Activated CD4-positive, alpha-beta T cell treated with anti-CD3 and anti-CD28 coated beads, Interleukin-2, amount 50 U/mL, for 1 hour (primary cell): ENCODE data around the gene TBC1D22B.
A peak's percentile ranks its signal among the peaks of the same experiment; 100 is the strongest.
"Not testable (repeated sequence)": the region's sequence is repeated elsewhere in the genome, so short reads cannot be mapped to it uniquely, and the experiment has no call there.

Experiments
- DNase-seq: peaks from one replicate; pipeline ENCODE4 v3.0.0-alpha.2; 2020

Gene TBC1D22B

DNA sequence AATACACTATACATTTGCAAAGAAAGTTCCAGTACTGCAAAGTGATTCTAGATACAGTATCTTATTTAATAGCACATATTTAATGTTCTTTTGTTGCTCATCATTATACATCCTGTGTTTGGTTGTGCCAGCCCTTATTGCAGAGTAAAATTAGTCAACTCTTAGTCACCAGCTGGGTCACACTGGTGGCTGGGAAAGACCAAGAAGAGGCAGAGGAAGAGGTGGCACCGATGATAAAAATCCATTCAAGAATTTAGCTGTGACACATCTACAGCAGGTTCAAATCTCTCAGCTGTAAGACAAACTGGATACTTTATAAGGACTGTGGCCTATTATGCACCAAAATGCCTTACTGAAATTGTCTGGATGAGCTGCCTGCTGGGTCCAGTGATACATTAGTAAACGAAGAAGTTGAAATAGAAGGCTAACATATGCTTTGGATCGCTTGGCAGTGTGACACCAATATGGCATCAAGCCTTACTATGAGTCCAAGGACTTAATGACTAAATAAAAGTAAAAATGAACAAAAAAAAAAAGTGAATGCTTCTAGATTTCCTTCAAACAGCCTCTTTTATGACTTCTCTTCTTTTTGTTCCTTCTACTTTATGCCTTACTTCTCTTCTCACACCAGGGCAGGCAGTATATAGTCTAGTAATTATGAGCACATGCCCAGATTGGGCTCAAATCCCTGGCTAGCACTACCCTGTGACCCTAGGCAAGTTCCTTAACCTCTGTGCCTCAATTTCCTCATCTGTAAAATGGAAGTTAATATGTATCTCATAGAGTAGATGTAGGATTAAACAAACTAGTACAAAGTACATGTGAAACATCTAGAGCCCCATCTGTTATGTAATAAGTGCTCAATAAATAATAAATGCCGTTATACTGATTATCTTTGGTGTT, 66.8 kb downstream of the TBC1D22B start:
- no peak for DNase-seq

GRCh38 chr6:37330345-37330744, 72.8 kb downstream of the TBC1D22B start:
- DNase-seq, result not testable (repeated sequence)

GRCh38 chr6:37331047-37331446, 73.5 kb downstream of the TBC1D22B start:
- no peak for DNase-seq

DNA sequence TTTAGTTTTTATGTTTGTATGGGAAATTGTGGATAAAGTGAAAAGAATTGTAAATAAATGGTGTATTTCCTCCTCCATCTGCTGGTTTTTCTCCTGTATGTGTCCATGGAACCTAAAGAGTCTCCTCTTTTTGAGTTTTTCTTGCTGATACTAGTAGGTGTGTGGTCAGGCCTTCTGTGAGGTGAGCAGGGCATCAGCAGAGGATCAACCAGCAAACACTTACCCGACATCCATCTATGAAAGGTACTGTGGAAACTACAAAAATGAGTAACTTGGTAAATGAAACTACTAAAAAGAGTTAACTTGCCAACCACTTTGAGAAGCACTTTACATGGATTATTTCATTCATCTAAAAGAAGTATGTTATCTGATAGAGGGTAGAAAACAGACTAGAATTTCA, 75.3 kb downstream of the TBC1D22B start:
- no peak for DNase-seq

DNA sequence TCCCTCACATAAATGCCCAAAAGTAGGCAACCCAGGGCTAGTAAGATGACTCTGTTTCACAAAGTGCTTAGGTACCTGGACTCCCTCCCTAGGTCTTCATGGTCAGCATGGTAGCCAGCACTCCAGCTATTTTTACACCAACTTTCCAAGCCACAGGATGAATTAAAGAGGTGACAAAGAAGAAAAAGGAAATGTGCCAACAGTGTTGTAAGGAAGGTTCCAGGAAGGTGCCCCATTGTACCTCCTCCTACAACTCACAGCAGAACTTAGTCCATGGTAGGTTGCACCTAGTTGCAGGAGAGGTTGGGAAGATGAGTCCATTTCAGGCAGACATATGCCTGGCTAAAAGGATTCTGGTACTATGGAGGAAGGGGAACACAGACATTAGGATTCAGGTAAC, 76.5 kb downstream of the TBC1D22B start:
- no peak for DNase-seq

- DNase-seq, result not testable (repeated sequence)
These were observed 80.7 kb downstream of the TBC1D22B start for GRCh38 chr6:37338317-37338716.

DNA sequence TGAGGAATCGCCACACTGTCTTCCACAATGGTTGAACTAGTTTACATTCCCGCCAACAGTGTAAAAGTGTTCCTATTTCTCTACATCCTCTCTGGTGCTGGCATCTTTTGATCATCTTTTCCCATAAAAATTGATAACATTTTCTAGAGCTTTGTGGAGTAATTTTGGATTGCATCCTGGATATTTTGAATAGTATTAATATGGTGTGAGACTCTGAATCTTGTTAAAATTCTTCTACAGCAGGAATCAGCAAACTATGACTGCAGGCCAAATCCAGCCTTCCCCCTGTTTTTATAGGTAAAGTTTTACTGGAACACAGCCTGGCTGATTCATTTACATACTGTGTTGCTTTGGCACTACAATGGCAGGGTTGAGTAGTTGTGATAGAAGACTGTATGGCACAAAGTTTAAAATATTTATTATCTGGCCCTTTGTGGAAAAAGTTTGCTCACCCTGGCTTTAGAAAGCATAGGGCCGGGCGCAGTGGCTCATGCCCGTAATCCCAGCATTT, 81.2 kb downstream of the TBC1D22B start:
- no peak for DNase-seq

DNA sequence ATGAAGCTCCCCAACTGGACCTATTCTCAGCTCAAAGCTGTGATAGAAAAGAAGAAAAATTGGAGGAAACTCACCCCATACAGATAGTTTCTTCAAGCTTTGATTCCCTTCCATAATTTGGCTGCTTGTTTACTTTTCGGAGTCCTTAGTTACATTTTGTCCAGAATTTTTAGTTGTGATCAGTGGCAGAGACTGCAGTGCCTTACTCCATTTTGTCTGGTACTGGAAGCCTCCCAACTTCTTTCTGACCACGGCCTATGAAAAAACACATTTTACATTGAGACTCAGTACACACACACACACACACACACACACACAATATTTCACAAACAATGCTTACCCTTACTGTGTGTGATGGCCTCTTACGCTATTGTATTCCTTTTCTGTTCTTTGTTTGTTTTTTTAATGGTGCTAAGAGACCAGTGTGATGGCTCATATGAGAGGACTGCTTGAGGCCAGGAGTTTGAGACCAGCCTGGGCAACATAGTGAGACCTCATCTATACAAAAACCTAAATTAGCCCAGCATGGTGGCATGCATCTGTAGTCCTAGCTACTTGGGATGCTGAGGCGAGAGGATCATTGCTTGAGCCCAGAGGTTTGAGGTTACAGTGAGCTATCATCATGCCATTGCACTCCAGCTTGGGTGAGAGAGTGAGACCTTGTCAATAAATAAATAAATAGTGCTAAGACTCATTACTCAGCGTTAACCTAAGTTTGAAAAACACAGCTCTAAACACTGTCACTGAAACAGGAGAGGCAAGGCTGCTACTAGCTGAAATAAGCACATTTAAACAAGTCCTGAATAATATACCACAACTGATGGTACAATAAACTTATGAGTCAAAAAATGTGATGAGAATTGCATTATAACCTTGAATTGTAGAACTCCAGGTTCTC, 82.4 kb downstream of the TBC1D22B start:
- DNase-seq, result no peak

DNA sequence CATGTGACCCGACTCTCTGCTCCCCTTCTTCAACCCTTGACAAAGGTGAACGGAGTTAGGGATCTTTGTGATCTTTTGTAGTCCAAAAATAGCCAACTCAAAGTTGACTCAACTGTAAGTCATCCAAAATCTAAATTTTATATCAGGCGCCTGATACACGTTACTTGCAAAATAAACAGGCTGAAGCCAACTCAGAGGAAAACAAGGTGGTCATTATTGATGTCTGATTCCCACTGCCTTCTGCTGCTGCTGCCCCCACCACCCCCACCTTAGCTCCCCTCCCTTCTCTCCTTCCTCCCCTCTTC, 83.0 kb downstream of the TBC1D22B start:
- no peak for DNase-seq

DNA sequence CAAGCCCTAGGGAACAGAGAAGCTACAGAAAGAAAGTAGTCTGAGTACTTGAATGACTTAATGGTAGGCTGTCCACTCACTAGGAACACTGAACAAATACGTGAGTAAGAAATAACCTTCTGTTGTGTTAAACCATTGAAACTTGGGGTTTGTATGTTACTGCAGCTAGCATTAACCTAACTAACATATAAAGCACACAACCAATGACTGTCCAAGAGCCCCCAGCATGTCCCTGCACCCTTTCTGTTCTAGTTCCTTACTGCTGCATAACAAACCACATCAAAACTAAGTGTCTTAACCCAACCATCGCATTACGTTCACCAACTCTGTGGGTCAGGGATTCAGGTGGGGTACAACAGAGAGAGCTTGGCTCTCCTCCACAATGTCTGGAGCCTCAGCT, 85.7 kb downstream of the TBC1D22B start:
- no peak for DNase-seq

DNA sequence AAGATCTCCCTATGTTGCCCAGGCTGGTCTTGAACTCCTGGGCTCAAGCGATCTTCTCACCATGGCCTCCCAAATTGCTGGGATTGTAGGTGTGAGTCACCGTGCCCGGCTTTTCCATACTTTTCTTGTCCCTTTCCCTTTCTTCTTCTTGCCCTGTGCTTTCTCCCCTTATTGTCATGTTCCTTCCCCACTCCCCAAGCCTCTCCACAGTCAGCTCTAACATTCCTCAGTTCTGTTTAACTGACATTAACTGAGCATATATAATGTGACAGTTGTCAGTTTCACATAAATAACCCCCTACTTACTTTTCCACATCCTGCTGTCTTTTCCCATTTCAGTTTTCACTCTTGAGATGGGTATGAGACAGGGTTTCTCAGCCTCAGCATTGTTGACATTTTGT, 86.7 kb downstream of the TBC1D22B start:
- no peak for DNase-seq

DNA sequence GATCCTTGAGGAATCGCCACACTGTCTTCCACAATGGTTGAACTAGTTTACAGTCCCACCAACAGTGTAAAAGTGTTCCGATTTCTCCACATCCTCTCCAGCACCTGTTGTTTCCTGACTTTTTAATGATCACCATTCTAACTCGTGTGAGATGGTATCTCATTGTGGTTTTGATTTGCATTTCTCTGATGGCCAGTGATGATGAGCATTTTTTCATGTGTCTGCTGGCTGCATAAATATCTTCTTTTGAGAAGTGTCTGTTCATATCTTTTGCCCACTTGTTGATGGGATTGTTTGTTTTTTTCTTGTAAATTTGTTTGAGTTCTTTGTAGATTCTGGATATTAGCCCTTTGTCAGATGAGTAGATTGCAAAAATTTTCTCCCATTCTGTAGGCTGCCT, 88.2 kb downstream of the TBC1D22B start:
- DNase-seq, result not testable (repeated sequence)

DNA sequence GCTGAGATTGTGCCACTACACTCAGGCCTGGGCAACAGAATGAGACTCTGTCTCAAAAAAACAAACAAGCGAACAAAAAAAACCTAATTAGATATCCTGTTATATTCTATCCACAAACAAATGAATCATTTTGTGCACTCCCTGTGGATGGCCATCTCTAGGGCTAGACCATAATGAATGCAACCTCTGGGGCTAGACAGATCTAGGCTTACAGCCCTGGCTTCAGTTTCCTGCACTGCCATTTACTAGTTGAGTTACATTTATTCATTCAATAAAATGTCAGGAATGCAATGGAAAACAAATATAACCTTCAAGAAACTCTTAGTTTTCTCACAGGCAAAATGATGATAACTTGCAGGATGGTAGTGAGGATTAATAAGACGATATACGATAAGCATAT, 89.6 kb downstream of the TBC1D22B start:
- DNase-seq, result no peak

DNA sequence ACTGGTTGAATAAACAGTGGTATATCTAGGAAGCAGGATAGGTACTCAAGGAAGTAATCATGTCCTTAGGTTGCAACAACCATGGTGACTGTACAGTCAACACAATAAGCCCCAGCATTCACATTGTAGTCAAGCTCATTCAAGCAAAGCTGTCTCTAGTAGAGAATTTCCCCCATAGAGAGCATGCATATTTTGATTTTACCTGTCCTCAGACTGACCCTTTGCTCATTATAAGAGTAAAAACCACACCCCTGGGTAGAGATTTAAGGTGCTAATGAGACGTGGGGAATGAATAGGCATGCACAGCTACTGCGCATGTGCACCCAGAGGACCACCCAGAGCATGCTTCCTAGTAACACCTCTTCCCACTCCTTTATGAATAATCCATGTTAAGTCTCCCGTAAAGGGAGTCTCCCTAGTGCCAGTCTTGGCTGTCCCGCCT, 90.1 kb downstream of the TBC1D22B start:
- DNase-seq, result no peak

- DNase-seq, result no peak
These were observed 93.5 kb downstream of the TBC1D22B start for GRCh38 chr6:37351027-37351426.

GRCh38 chr6:37352384-37352783, 94.8 kb downstream of the TBC1D22B start:
- DNase-seq, result no peak

- DNase-seq, result peak; percentile 87
These were observed 96.4 kb downstream of the TBC1D22B start, which contains the start of gene RNF8 for GRCh38 chr6:37353761-37354525. Gene RNF8 (plus strand): TSS chr6:37353983. CDS start chr6:37354165, 182 bp downstream.

- DNase-seq, result peak; percentile 5
These were observed 97.2 kb downstream of the TBC1D22B start for GRCh38 chr6:37354526-37355384.

DNA sequence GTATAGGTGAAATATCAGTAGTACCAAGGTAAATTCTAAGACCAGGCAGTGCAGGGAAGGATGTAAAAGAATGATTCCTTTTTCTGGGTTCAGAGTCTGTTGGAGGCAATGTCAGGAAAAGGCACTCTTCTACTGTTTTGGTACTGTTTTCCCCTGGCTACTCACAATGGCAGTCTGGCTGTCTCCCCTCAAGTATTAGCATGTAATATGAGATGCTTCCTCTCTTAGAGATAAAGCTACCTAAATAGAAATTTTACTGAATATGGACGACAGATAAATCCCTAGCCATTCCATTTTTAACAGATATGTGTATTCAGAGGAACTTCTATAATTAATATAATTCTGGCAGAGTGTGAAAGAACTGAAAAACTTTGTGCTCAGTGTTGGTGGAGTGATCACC, 99.7 kb downstream of the TBC1D22B start:
- no peak for DNase-seq

DNA sequence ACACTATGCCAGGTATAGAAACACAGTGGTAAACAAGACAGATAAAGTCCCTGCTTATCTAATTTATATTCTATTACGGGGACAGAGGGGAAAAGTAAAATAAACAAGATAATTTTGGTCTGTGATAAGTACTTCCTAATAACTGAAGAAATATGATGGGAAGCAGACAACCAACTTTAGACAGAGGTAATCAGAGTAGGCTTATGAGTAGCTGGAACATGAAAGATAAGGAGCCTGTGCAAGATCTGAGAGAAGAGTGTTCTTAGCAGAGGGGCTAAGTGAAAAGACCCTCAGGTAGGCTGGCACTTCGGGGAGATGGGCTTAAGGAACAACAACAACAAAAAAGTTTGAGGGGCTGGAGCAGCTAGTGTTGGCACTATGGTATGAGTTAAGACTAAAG, 100.3 kb downstream of the TBC1D22B start:
- no peak for DNase-seq

DNA sequence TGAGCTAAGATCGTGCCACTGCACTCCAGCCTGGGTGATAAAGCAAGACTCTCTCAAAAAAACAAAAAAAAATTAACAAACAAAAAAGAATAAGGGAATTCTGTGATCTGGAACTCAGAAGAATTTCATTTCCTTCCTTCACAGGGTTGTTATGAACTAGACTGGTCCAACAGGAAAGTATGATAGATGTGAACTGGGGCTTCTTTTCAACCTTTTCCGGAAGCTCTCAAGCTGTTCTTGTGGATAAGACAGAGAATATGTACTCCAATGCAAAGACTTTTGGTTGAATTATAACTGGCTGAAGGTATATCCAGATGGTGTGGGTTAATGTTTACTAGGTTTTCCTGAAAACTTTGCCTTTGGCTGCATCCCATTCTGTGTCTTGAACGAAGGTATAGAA, 101.5 kb downstream of the TBC1D22B start:
- DNase-seq, result no peak
